Measurements from ENCODE around the gene EXOC1. TPM values are rescaled to one million over a fixed set of nuclear protein-coding genes. Genes with fewer than 3 reads are reported as not detected.

EXOC1 gene
- total and polyA plus RNA-seq, 2 donors from 2014 or later, result 17.5 to 41.7 TPM

DNA sequence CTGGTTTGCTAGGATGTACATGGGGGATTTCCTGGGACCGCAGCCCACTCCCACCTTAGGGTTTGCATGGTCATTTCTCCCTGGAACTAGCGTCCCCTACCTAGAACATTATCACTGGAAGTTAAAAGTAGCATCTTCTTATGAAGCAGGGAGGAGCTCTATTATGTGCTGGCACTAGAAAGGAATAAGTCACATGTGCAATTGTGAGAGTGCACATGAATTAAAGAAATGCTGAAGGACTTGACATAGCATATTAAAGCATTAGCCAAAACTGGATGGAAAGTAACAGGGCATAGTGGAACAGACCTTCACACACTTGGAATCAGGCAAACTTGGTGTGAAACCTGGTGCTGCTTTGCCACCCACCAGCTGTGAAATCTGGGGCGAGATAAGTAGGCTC lies 31.1 kb upstream of the EXOC1 start:
- DNase-seq (no peak), FAIRE-seq (no peak)
- intact Hi-C loops (cut with DNase I), result no loop called here

DNA sequence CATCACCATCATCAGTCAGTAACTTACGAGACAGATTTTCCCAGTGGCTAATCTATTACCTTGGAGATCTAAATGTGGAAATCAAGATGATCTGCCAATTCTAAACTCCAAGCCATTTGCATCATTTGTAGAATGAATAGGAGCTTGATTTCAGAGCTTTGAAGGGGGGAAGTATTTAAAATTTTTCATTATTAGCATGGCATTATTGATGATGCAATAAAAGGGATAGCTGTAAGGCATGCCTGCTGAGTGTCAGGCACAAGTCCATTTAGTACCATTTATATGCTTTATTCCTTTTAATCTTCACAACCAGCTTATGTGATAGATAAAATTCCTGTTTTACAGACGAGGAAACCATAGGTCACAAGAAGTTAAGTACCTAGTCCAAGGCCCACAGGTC lies 28.6 kb upstream of the EXOC1 start:
- Histone ChIP-seq H3K4me1 (ENCODE audit: control insufficient read depth in 2 of 3, insufficient read depth in 2 of 3, low read depth in 1 of 3, low read length in 3 of 3) (peaks cover 0 to 1% (median 0%) of the 10 kb centered on the region in 3 donors), H3K4me3 (ENCODE audit: low read length in 3 of 3) (no peak overlapping the region), H3K27ac (ENCODE audit: low read depth in 2 of 2, low read length in 2 of 2) (no peak overlapping the region), H3K36me3 (ENCODE audit: control insufficient read depth in 2 of 3, insufficient read depth in 3 of 3, low read length in 3 of 3) (no peaks in the 10 kb centered on the region), H3K9ac (ENCODE audit: low read length in 3 of 3) (no peak overlapping the region), H3K27me3 (ENCODE audit: control insufficient read depth, insufficient read depth, low read length) (no peaks in the 10 kb centered on the region), H3K9me3 (ENCODE audit: control insufficient read depth in 2 of 3, insufficient read depth in 1 of 3, low read length in 3 of 3) (no peaks in the 10 kb centered on the region)
- FAIRE-seq, result no peak
- TF ChIP-seq, protein P1, sequence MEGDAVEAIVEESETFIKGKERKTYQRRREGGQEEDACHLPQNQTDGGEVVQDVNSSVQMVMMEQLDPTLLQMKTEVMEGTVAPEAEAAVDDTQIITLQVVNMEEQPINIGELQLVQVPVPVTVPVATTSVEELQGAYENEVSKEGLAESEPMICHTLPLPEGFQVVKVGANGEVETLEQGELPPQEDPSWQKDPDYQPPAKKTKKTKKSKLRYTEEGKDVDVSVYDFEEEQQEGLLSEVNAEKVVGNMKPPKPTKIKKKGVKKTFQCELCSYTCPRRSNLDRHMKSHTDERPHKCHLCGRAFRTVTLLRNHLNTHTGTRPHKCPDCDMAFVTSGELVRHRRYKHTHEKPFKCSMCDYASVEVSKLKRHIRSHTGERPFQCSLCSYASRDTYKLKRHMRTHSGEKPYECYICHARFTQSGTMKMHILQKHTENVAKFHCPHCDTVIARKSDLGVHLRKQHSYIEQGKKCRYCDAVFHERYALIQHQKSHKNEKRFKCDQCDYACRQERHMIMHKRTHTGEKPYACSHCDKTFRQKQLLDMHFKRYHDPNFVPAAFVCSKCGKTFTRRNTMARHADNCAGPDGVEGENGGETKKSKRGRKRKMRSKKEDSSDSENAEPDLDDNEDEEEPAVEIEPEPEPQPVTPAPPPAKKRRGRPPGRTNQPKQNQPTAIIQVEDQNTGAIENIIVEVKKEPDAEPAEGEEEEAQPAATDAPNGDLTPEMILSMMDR (IDR thresholded peaks at IDR 0.05; ENCODE audit: borderline replicate concordance, extremely low read depth, insufficient read depth), result no peak
- DNase-seq, result no peak
- intact Hi-C loops (cut with DNase I), result no loop called here

More for the DNA sequence above, 31.1 kb upstream of the EXOC1 start:
- no peaks in the 10 kb centered on the region for H3K9me3 ChIP-seq (ENCODE audit: control insufficient read depth in 2 of 3, insufficient read depth in 1 of 3, low read length in 3 of 3)
- peaks cover 0 to 2% (median 0%) of the 10 kb centered on the region in 3 donors for H3K4me1 ChIP-seq (ENCODE audit: control insufficient read depth in 2 of 3, insufficient read depth in 2 of 3, low read depth in 1 of 3, low read length in 3 of 3)
- no peaks in the 10 kb centered on the region for H3K27me3 ChIP-seq (ENCODE audit: control insufficient read depth, insufficient read depth, low read length)
- H3K4me3 ChIP-seq (ENCODE audit: low read length in 3 of 3), result no peak overlapping the region
- H3K9ac ChIP-seq (ENCODE audit: low read length in 3 of 3), result no peak overlapping the region
- no peaks in the 10 kb centered on the region for H3K36me3 ChIP-seq (ENCODE audit: control insufficient read depth in 2 of 3, insufficient read depth in 3 of 3, low read length in 3 of 3)
- TF ChIP-seq, protein P1 (IDR thresholded peaks at IDR 0.05; ENCODE audit: borderline replicate concordance, extremely low read depth, insufficient read depth), result no peak
- no peak overlapping the region for H3K27ac ChIP-seq (ENCODE audit: low read depth in 2 of 2, low read length in 2 of 2)

DNA sequence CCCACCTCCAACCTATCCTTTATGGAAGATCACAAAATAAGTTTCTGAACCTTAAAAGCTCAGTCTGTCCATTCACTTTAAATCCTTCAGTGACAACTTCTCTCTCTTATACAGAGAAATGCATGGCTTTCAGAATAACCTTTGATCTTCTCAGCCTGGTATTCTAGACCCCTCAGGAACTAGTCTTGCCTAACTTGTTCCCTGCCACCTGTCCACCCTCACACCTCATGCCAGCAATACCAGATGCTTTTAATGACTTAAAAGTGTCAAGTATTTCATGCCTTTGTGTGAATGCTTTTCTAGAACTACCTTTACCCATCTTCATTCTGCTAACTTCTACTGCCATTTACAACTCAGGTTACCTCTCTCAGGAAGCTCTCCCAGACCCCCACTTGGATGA lies 26.5 kb upstream of the EXOC1 start:
- no peak for DNase-seq
- no peak for FAIRE-seq
- TF ChIP-seq, protein P1 (IDR thresholded peaks at IDR 0.05; ENCODE audit: borderline replicate concordance, extremely low read depth, insufficient read depth), result no peak

DNA sequence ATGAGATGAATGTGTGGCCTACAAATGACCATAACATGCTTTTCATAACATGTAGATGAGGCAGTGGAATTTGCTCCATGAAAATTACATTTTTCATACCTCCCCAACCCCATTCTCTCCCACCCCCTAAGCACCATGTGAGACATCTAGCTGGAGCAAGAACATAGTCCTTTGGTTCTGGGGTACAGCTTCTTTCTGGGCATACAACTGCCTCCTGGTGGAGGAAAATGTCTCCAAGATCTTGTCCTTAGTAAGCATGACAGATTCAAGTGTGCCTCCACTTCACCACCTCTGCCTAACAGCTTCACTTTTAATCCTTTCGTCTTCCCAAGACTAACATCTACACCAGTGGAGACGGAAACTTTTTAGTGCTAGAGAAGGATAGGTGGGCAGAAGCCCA lies 25.9 kb upstream of the EXOC1 start:
- no peak overlapping the region for H3K9ac ChIP-seq (ENCODE audit: low read length in 3 of 3)
- no peak overlapping the region for H3K27ac ChIP-seq (ENCODE audit: low read depth in 2 of 2, low read length in 2 of 2)
- no peak for FAIRE-seq
- intact Hi-C loops (cut with DNase I), result no loop called here
- no peaks in the 10 kb centered on the region for H3K4me1 ChIP-seq (ENCODE audit: control insufficient read depth in 2 of 3, insufficient read depth in 2 of 3, low read depth in 1 of 3, low read length in 3 of 3)
- H3K27me3 ChIP-seq (ENCODE audit: control insufficient read depth, insufficient read depth, low read length), result no peaks in the 10 kb centered on the region
- TF ChIP-seq, protein P1 (IDR thresholded peaks at IDR 0.05; ENCODE audit: borderline replicate concordance, extremely low read depth, insufficient read depth), result no peak
- H3K9me3 ChIP-seq (ENCODE audit: control insufficient read depth in 2 of 3, insufficient read depth in 1 of 3, low read length in 3 of 3), result no peaks in the 10 kb centered on the region
- no peak overlapping the region for H3K4me3 ChIP-seq (ENCODE audit: low read length in 3 of 3)
- no peaks in the 10 kb centered on the region for H3K36me3 ChIP-seq (ENCODE audit: control insufficient read depth in 2 of 3, insufficient read depth in 3 of 3, low read length in 3 of 3)
- no peak for DNase-seq

More for the DNA sequence above, 26.5 kb upstream of the EXOC1 start:
- Histone ChIP-seq H3K27me3 (ENCODE audit: control insufficient read depth, insufficient read depth, low read length) (no peaks in the 10 kb centered on the region), H3K9me3 (ENCODE audit: control insufficient read depth in 2 of 3, insufficient read depth in 1 of 3, low read length in 3 of 3) (no peaks in the 10 kb centered on the region), H3K4me1 (ENCODE audit: control insufficient read depth in 2 of 3, insufficient read depth in 2 of 3, low read depth in 1 of 3, low read length in 3 of 3) (no peaks in the 10 kb centered on the region), H3K27ac (ENCODE audit: low read depth in 2 of 2, low read length in 2 of 2) (no peak overlapping the region), H3K36me3 (ENCODE audit: control insufficient read depth in 2 of 3, insufficient read depth in 3 of 3, low read length in 3 of 3) (no peaks in the 10 kb centered on the region), H3K4me3 (ENCODE audit: low read length in 3 of 3) (no peak overlapping the region), H3K9ac (ENCODE audit: low read length in 3 of 3) (no peak overlapping the region)
- intact Hi-C loops (cut with DNase I), result no loop called here
